ENCODE results near the gene CNNM1.

Gene CNNM1

DNA sequence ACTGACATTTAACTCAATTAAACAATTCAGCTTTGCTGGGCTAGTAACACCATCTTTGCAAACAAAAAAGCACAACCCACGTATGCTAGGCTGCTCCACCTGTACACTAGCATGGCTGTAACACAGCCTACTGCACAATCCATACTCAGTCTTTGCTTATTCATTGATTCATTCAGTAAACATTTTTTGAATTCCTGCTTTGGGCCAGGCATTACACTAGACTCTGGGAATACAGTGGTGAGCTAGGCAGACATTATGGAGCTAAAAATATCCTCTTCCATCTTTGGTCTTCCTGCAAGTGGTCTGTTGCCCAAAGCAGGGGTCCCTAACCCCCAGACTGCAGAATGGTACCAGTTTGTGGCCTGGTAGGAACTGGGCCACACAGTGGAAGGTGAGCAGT, 9.9 kb downstream of the CNNM1 start:
- DNase-seq, result no peak

DNA sequence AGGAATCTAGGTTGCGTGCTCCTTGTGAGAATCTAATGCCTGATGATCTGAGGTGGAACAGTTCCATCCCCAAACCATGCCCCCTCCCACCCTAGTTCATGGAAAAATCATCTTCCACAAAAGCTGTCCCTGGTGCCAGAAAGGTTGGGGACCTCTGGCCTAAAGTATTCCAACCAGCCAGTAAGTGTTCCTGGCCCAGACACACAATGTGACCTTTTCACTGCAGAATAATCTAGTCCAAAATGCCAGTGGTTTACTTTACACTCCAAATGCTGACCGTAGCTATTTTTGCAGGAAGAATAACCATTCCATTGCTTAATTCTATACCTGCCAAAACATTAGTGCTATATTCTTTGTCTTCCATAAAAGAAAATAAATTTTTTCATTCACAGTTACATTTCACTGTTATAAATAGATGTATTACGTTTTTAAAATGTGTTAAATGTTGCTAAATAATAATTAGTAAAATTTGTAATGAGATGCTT, 10.4 kb downstream of the CNNM1 start:
- DNase-seq, result no peak

DNA sequence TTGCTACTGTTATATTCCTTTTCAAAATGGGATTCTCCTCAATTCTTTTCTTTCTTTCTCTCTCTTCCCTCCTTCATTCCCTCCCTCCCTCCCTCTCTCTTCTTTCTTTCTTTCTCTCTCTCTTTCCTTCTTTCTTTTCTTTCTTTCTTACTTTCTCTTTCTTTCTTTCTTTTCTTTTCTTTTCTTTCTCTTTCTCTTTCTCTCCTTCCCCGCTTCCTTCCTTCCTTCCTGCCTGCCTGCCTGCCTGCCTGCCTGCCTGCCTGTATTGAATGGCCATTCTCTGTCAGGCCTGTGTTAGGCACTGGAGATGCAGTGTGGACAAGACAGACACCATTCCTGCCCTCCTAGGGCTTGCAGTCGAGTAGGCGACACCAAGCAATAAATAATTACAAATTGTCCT, 11.5 kb downstream of the CNNM1 start:
- DNase-seq, result no peak

DNA sequence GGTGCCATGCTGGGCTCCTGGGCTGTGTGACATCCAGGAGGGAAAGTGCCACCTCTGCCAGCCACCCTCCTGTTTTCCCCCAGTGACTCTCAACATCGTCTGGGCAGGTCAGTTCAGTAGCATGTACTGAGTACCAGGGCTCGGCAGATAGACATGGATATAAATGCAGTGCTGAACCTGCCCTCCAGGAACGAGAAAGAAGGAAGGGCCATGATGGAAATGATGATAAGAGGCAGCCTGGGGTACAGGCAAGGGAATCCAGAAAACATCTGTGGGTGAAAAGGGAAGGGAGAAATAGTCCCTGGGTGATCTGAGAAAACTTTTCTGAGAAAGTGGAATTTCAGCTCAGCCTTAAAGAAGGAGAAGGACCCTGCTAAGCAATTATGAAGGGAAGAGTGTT, 12.1 kb downstream of the CNNM1 start:
- DNase-seq, result no peak

DNA sequence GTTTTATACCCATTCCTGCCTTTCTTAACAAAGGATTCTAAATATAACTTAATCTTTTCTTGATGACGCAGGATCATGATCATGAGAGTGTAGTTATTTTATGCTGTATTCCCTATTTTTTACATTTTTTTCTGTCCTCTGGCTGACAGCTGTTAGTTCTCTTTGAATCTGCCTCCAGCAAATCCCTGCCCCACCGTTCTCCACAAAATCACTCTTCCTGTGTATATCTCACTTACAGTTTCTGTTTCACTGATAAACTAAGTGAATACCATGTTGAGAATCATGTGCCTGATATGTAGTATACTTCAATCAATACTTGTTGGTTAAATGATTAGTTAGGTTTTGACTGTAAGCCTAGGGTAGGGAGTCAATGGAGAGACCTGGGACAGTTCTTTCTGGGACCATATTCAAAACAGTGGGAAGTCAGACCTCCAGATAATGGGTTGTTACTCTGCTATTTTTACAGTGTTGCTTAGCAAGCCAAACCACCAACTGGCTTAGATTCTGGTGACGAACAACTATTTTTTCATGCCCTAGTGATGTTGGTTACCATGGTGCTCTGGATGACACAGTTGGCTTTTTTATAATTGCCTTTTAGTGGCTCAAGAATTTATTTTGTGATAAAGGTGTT, 12.8 kb downstream of the CNNM1 start:
- DNase-seq, result no peak

DNA sequence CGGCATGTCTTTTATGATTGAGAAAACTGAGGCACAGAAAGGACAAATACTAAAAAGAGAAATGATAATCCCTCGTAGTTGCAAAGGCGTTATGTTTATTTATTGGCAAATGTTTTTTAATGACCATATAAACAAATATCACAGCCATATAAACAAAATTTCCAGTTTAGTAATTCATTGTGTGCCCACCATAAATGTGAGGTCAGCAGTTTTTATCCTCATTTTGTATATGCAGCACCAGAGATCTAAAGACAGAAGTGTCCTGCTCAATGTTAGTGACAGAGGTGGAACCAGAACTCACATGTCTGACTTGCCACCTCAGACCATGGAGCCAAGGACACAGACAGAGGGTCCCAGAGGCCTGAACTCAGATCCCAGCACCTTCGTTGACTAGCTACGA, 14.1 kb downstream of the CNNM1 start:
- no peak for DNase-seq

DNA sequence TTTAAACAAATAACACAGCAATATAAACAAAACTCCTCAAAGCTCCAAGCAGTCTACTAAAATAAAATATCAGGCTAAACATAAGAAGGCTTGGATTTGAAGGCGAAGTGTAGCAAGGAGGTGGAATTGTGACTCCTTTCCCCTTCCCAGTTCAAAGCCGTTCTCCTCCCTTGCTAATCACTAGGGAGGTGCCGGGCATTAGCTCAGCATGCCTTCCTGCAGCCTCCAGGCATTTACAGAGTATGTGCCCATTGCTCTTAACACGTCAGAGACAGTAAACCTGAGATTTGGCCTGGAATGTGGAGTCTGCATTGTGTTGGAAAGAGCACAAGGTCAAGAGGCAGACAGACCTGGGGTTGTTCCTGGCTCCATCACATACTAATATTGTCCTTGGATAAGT, 15.6 kb downstream of the CNNM1 start:
- no peak for DNase-seq

DNA sequence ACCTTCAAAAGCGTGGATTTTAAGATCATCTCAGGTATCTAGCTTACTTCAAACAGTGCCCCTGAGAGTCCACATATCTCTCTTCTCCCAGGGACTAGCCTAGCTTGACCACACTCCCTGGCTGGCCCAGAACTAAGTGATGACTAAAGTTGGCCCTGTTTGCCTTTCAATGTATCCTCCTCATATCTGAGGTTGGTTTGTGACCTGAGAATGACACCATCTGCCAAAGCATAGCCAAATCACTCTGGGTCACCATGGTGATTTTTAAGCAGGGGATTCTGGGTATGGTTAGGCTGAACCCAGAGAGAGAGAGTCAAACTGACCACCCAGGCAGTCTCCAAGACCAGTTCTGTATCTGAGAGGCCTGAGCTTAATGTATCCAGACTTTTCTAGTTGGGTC, 16.2 kb downstream of the CNNM1 start:
- no peak for DNase-seq

DNA sequence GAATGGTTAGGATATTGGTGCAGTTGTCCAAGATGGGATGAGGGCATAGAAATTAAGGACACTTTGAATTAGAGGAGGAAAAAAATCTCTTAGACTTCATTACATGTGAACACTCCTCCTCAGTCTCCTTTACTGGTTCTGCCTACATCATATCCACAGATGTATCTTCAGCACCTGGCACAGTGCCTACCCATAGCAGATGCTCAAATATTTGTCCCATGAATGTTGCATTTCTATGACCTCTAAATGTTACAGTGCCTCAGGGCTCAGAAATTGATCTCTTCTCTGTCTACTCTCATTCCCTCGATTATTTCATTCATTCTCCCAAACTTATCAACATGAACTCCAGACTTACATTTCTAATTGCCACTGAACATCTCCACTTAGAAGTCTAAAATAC, 17.1 kb downstream of the CNNM1 start:
- DNase-seq, result no peak

DNA sequence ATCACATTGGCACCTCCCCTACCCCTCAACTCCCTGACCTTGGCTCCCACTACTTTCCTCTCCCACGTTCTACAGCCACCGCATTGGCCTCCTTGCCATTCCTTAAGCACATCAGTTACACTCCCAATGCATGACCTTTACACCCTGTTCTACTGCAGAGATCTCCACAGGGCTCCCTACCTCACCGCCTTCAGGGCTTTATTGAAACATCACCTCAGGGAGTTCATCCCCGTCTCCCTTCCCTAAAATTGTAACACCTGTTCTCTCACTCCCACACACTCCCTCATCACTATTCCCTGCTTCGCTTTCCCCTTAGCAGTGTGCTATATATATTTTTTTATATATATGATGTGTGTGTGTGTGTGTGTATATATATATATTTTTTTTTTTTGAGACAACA, 18.5 kb downstream of the CNNM1 start:
- no peak for DNase-seq

DNA sequence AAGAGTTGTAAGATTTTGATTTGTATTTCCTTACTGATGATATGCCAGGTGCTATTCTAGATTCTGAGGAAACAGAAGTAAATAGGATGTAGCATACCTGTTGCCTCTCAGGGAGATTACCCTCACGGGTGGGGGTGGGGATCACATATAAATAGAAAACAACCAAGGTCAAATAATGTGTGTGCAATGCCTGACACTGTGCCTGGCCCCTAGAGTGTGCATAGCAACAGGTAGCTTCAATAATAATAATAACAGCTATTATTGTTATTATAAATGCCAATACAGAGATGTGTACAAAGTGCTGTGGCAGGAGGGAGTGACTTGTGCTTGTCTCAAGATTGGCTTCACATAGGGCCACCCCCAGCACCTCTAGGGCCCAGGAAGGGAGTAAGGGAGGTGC, 24.0 kb downstream of the CNNM1 start:
- DNase-seq, result no peak

DNA sequence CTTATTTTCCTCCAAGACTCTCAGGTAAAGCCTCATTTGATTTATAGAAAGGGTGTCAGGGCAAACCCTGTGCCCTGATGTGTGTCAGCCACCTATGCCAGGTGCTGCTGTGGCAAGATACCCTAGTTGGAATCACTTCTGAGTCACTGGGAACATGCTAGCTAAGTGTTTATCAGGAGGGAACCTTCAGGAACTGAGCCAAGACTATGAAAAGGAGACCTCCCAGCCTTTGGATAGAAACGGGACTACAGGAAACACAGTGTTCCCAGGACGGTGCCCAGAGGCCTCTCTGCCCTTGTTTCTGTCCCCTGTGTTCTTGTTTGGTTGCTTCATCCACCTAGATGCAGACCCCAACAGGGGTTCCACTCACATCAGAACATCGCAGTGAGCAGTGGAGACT, 28.5 kb downstream of the CNNM1 start:
- no peak for DNase-seq

DNA sequence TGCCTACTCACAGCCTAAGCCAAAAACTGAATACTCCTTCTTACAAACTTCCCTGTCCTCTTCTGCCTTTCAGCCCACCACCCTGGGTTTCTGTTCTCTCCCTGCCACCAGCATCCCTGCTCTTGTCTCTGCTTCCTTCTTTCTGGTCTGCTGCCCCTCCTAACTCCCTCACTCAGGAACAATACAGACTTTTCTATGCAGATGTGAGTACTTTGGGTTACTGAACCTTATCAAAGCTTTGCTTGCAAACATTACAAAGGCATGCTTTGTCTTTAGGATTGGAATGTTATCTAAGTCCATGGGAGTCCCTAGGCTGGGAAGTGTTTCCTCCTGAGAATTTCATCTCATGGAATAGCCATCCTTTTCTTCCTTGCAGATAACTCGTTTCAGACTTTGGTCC, 28.9 kb downstream of the CNNM1 start:
- no peak for DNase-seq

DNA sequence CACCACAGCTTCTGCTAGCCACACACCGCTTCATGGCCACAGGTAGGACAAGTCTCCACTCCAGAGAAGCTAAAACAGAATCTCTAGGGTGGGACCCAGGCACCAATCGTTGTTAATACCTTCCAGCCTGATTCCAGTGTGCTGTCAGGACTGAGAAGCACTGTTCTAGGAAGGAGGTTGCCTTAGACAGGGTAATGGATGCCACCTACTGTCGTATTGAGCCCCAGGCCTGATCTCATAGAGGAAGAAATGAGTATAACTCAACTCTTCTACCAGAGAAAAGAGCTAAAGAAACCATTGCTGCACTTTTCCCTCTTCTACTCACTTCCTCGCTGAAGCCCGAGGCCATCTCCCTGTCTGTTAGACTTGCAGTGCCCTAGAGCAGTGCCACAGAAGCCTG, 31.8 kb downstream of the CNNM1 start:
- no peak for DNase-seq

DNA sequence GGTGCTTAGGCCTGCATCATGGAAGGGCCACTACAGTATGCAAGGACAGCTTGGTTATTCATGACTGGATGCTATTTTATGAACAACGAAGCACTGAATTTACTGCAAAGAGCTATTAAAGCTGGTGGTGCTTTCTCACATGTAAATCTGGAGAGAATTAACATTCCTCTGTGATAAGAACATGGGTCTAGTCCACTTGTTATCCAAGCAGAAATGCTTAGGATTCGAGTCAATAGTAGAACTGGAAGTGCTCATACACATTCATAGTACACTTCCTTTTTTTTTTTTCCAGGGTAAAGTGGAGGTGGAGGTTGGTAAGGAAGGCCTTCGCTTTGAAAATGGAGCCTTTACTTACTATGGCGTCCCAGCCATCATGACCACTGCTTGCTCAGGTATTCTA, 35.0 kb downstream of the CNNM1 start:
- DNase-seq, result no peak

DNA sequence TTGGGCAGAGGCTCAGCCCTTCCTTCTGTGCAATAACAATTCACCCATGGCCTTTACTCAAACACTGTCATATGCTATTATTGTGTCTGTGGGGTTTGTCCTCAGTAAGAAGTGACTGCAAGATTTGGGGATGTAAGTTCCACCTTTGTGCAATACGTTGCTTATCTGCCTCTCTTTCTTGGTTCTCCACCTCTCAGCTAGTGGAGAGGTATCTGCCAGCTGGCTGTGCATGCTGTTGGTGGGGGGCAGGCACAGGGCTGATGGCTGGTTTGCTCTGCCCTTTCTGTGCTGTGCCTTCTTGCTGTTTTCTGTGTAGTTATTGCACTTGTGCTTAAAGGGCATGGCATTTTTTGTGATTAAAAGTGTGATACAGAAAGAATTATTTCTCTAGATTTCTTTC, 36.2 kb downstream of the CNNM1 start:
- no peak for DNase-seq

DNA sequence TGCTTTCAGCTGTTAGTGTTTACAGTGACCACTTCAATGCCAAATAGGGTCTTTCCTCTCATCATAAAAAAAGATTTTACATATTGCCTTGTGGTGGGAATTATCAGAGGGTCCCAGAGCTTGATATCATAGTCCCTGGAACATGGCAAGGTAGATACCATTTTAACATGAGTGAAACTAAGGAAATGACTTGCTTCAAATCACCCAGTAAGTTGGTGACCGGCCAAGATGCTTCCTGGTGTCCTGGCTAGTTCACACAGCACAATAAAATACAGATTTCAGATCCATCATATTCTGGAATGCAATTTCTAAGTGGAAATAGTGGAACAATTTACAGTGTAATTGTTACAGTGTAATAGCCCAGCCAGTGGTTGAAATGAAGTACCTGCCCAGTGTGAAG, 36.6 kb downstream of the CNNM1 start:
- DNase-seq, result no peak

DNA sequence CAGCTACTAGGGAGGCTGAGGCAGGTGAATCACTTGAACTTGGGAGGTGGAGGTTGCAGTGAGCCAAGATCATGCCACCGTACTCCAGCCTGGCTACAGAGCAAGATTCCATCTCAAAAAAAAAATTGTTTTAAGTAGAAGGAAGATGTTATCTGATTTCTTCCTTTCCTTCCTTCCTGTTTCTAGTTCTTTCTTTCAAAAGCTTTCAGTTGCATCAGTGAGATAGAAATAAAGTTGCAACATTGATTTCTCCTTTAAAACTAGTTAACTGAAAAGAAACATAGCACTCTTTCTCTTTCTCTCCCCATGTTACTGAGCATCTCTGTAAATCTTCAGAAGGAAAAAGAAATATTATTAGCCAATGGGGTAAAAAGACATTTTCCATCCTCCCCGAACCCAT, 37.5 kb downstream of the CNNM1 start:
- no peak for DNase-seq

DNA sequence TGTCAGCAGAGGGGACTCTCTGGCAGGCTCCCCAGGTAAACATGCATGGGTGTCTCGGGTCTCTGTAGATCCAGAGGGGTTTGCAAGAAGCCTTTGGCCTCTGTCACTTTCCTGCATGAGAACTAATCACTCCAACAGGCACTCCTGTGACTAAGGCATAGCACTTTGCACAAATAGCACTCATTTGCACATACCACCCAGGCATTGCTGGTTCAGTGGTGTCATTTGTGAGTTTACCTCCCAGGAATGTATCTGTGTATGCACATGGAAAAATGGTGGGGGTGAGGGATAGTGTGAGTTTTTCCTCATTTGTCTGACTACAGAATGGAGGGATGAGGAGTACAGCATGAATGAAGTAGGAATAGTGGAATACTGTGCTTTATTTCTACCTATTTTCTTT, 39.5 kb downstream of the CNNM1 start:
- no peak for DNase-seq

DNA sequence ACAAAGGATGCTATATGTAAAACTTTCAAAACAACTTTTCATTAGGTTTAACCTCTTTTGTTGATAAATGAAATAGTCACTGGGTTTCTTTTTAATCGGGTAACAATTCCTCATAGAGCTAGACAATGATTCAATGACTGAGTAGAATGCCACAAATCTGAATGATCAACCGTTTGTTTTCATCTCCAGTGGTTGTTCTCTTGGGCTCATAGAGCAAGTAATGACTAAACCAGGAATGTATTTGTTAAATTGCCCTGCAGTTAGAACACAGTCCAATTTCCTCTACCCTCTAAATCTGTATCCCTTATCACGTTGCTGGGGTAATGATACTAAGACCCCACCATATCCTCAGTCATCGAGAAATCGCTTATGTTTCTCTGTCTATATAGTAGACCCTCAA, 40.0 kb downstream of the CNNM1 start:
- no peak for DNase-seq

DNA sequence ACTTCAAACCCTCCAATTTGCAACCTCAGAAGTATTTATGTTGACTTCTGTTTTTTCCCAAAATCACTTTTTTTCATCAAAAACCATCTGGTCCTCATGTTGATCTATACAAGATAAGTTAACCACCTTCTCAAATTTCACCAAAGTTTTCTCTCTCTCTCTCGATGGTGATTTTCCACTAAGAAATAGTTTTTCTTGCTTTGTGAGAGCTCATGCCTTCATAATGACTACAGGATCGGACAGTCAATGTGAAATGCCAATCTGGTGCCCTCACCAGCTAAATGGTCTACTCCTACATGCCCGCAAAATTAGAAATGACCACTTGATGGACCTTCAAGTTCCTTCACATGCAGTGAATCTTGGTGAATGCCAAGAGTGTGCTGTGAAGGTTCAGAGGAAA, 40.4 kb downstream of the CNNM1 start:
- no peak for DNase-seq

DNA sequence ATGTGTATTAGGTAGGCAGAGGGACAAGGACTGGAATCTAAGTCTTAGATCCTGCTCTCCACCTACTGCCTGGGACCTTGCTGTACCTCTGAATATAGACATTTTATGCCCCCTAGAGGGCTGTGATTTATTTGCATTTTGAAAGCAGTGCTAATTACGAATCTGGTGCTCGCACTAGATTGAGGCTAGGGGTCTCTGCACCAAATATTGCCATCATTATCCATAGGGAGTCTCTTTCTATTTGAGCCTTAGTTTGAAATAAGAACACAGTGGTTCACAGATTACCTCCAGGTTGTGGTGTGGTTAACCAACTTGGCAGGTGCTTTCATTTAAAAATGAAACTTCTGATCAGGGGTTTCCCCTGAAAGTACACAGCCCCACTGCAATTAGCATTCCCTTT, 41.8 kb downstream of the CNNM1 start:
- DNase-seq, result no peak

DNA sequence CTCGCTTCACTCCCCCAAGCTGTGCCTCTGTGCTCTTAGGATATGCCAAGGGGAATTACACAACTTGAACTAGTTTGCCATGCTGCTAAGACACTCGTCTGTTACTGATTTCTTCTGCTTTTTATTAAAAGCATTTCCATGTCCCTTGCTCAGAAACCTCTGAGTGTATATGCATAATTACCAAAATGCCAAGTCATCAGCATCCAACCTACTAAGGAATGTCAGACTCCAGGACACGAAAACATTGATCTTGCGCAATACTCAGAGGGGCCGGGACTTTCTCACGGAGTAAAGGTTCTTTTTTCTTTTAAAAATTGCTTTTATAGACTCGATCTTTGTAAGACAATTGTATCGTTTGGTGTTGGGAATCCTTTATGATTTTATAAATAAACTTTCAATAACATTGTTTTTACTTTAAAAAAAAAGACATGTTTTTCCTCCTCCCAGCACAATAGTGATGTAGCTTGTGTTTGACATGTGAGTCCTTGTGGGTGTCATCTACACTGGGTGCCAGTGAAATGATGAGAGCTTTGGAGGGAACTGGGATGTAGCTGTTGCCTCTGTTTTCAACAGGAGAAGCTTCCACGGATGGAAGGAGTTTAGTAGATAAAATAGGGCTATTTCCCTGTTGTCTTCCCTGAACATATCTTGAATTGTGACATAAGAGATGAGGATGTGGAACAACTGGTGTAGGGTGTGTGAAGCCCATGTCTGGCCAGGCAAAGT, 43.6 kb downstream of the CNNM1 start:
- DNase-seq, result no peak

DNA sequence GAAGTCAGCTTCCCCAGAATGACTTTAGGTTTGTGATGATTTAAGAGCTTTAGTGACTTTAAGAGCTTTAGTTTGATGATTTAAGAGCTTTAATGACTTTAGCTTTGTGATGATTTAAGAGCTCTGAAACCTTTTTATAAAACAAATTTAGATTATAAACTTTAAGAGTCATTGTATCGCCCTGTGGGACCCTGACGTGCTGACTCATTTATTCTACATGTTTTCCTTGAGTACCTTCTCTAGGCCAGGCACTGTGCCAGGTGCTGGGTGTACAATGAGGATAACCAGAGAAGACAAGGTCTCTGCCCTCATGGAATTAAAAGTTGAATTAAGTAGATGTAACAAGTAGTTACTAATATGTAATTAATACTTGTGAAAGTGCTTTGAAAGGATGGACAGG, 45.4 kb downstream of the CNNM1 start:
- DNase-seq, result no peak

DNA sequence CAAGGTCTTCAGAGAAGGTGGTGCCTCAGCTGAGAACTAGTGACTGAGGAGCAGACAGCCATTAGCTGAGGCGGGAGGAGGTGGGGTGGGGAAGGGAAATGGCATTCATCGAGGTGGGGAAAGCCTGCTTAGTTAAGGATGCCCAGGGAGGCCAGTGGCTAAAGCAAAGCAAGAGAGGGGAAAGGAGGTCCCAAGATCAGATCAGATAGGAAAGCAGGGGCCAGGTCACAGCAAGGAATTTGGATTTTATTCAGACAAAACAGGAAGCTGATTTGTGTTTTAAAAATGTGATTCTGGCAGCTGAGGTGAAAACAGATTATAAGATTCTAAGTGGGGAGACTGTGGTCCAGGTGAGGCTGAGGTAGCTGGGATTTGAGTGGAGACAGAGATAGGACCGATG, 45.8 kb downstream of the CNNM1 start:
- DNase-seq, result no peak

Data from cortex of kidney (tissue), 1 donor.